Breast epithelium (tissue), 3 donors: ENCODE results near the gene CCDC183.

Experiments
- POLR2A ChIP-seq: fragments of 450-650 bp; IDR thresholded peaks from one replicate; pipeline ENCODE4 v1.6.1; 2016; ENCODE audit warnings: antibody characterized with exemption, mild to moderate bottlenecking, moderate library complexity
- TF ChIP-seq, protein P1 (sequence below), 3 donors: fragments of 450-650 bp; IDR thresholded peaks; one replicate each; pipeline ENCODE4 v1.5.1; 2016 to 2017; ENCODE audit warnings: antibody characterized with exemption in 3 of 3, mild to moderate bottlenecking in 3 of 3, moderate library complexity in 3 of 3

DNA sequence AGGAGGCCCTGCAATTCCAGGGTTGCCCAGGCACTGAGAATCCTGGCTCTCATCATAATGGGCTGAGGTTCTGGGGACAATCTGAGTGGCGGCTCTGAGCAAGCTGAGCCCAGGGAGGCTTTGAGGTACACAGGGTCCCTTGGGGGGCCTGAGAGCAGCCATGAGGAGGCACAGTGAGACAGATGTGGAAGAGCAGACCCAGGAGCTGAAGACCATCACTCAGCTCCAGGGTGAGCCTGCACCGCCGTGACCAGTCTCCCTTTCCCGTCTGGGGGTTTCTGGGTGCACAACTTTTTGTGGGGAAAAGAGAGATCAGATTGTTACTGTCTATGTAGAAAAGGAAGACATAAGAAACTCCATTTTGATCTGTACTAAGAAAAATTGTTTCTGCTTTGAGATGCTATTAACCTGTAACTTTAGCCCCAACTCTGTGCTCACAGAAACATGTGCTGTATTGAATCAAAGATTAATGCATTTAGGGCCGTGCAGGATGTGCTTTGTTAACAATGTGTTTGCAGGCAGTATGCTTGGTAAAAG lies at the start of gene CCDC183:
- no peak for TF ChIP-seq POLR2A
- TF ChIP-seq, protein P1, sequence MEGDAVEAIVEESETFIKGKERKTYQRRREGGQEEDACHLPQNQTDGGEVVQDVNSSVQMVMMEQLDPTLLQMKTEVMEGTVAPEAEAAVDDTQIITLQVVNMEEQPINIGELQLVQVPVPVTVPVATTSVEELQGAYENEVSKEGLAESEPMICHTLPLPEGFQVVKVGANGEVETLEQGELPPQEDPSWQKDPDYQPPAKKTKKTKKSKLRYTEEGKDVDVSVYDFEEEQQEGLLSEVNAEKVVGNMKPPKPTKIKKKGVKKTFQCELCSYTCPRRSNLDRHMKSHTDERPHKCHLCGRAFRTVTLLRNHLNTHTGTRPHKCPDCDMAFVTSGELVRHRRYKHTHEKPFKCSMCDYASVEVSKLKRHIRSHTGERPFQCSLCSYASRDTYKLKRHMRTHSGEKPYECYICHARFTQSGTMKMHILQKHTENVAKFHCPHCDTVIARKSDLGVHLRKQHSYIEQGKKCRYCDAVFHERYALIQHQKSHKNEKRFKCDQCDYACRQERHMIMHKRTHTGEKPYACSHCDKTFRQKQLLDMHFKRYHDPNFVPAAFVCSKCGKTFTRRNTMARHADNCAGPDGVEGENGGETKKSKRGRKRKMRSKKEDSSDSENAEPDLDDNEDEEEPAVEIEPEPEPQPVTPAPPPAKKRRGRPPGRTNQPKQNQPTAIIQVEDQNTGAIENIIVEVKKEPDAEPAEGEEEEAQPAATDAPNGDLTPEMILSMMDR (IDR thresholded peaks at IDR 0.05), result no peak
